GM19324 (cell line): ENCODE data around the gene MAML3.
"Not testable (repeated sequence)": the region's sequence is repeated elsewhere in the genome, so short reads cannot be mapped to it uniquely, and the experiment has no call there.

Experiments
- ATAC-seq: cut with Tn5 transposase; IDR thresholded peaks from one replicate; pipeline ENCODE4 v1.9.1; 2021; ENCODE audit warnings: mild to moderate bottlenecking, moderate library complexity; ENCODE audit not compliant: unreplicated experiment, low FRiP score

Gene MAML3

DNA sequence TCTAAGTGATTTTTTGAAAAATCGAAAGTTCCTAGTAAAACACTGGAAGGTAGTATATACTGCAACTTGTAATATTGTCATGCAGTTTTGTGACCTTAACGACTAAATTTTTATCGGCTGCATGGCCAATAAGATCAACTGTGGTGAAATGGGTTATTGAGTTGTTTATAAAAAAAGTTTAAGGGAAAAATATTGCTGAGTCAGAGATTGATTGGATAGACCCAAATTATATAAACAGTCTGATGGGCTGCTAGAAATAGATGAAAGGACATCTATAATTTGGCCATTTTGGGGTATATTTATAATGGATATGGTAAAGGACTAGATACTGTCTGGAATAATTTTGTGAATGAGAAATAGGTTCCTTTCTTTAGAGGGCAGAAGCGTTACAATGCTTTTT lies 432.2 kb downstream of the MAML3 start:
- ATAC-seq, result no peak

GRCh38 chr4:139720806-139721205 lies 433.2 kb downstream of the MAML3 start:
- ATAC-seq, result no peak

DNA sequence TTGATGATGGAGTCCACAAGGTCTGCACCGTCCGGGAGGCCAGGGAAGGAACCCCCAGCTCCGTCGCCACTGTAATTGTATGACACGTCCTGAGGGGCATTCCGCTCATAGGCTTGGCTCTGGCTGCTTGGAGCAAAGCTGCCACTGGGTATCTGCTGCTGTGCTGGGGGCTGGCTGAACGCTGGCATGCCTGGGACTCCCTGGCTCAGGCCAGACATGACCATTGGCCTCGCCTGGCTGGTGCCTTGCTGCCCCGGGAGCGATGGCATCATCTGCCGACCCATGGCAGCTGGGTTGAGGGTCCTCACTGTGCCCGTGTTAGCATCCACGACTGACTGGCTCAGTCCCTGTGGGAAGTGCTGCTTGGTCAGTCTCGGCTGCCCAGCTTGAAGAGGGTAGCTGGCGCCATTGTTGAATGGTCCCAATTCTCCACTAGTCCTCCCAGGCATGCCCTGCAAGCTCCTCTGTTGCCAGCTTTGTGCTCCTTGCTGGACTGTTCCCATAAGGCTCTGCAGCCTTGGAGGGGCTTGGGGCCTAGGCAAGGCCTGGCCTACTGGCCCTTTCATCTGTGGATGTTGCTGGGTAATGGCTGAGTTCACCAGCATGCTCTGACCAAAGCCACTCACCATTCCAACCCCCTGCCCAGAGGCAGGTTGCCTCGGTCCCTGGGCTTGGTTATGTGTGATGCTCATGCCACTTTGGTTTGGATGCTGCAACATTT lies 434.4 kb downstream of the MAML3 start:
- ATAC-seq, result no peak

DNA sequence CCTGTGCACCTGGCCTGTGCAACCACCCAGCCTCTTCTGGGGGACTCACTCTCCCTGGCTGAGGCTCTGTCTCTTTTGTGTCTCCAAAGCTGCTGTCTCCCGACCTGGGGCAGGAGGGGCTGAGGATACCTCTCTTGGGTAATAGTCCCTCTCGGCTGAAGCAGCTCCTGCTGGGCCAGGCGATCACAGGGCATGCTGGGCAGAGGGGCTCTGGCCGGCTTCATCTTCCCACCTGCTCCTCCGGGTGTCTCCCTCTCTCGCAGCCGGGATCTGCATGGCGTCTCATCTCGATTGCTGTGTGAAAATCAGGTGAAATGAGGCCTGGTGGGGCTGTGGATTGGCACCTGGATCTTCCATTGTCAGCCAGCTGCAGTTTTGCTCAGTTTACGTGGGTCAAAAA lies 435.2 kb downstream of the MAML3 start:
- no peak for ATAC-seq

DNA sequence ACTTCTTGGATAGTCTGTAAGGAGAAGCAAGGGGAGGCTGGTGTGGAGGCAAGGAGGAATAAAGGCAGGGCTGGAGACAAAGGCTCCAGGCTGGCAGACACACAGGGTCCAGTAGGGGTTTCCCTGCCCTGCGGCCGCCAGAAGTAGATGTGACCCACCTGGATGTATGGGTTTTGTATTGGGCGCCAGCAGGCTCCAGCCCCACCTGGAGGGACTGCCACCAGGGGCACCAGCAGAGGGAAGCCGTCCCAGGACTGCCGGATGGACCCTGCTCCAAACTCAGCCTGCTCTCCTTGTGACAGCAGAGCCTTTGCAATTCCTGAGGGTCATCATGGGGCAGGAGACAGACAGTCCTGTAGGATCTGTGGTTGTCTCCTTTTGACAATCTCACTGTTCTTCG lies 435.6 kb downstream of the MAML3 start:
- no peak for ATAC-seq

- no peak for ATAC-seq
Measured at GRCh38 chr4:139715746-139716391, 438.1 kb downstream of the MAML3 start.

- ATAC-seq, result no peak
Measured at GRCh38 chr4:139712882-139713281, 441.1 kb downstream of the MAML3 start.

DNA sequence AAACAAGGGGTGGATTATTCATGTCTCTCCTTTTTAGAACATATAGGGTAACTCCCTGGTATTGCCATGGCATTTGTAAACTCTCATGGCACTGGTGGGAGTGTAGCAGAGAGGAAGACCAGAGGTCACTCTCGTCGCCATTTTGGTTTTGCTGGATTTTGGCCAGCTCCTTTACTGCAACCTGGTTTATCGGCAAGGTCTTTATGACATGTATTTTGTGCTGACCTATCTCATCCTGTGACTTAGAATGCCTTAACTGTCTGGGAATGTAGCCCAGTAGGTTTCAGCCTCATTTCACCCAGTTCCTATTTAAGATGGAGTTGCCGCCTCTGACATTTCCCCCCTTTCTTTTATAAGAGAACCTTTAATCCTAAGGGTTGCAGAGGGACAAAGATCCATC lies 442.5 kb downstream of the MAML3 start:
- no peak for ATAC-seq

DNA sequence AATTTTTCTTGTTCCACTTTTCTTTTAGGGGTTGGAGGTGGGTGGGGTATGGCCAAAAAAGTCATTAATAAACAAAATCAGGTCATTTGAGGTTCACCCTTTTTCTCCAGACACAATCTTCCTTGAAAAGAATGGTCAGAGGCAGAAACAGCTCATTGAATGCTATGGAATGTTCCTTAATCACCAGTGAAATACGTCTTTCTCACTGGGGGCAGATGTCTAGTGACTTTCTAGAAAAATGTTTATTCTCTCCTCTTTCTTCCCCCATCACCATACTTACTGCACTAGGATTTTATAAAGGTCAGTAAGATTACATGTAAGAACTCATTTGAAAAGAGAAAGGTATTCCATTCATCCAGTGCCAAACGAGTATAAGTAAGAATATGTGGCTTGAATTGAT lies 443.9 kb downstream of the MAML3 start:
- ATAC-seq, result no peak

- ATAC-seq, result no peak
Measured at GRCh38 chr4:139709660-139710059, 444.3 kb downstream of the MAML3 start.

GRCh38 chr4:139704915-139705485 lies 449.0 kb downstream of the MAML3 start:
- no peak for ATAC-seq

DNA sequence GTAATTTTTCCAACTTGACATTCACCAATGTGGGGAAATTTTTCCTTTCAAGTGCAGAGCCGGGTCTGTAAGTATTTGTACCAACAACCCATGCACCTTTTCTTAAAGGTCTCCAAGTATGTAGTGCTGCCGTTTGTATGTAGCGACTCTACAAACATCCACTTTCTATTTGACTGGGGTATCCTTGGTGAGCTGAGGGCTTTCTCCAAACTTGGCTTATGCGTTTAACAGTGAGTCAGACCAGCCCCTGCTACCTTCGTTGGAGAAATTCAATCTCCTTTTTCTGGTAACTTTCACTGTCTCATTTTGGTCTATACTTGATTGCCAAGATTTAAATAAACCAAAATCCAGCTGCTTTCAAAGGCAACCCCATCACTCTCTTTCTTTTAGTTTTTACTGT lies 453.4 kb downstream of the MAML3 start:
- no peak for ATAC-seq

- not testable (repeated sequence) for ATAC-seq
Measured at GRCh38 chr4:139698167-139698925, 455.6 kb downstream of the MAML3 start.

- no peak for ATAC-seq
Measured at GRCh38 chr4:139696491-139696890, 457.5 kb downstream of the MAML3 start.

DNA sequence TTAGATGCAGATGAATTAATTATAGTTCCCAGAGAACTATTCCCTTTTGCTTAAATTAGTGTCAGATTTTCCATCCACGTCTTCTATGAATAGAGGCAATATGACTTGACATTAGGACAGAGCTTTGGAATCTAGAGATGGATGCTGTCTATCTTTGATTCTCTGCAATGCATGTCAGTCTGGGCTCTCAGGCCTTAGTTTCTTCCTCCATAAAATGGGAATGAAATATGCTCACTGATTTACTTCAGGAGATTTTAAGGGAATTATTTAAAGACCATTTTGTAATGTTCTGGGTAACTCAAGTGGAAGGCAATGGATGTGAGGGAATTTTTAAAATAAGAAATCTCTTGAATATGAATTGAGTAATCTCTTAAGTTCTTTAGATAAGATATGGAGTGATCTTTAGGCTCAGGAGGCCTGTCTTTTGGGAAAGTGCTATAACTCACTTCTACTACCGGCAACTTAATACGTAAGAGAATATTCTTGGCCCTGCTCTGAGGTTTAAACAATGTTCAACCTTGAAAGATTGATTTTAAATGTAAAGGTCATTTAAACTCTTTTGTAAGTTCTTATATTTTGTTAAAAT lies 459.4 kb downstream of the MAML3 start:
- ATAC-seq, result no peak

GRCh38 chr4:139692309-139693012 lies 461.5 kb downstream of the MAML3 start:
- ATAC-seq, result no peak

DNA sequence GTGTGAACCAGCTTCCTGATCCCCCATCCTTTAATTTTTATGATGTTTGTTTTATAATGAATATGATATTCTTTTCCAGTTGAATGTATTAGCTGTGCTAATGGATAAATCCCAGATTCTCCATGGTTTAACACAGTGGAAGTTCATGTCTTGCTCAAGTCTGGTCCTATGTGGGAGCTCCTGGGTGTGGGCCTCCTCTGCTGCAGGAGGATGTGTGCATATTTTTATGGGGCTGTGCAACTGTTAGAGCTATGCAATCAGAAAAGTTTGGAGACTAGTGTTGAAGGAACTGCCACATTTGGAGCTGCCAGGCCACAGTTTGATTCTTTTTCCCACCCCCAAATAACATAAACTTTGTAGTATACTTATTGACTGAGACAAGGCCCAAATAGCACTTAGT lies 463.6 kb downstream of the MAML3 start:
- no peak for ATAC-seq

- no peak for ATAC-seq
Measured at GRCh38 chr4:139689093-139689722, 464.8 kb downstream of the MAML3 start.

- ATAC-seq, result no peak
Measured at GRCh38 chr4:139686988-139687387, 467.0 kb downstream of the MAML3 start.

DNA sequence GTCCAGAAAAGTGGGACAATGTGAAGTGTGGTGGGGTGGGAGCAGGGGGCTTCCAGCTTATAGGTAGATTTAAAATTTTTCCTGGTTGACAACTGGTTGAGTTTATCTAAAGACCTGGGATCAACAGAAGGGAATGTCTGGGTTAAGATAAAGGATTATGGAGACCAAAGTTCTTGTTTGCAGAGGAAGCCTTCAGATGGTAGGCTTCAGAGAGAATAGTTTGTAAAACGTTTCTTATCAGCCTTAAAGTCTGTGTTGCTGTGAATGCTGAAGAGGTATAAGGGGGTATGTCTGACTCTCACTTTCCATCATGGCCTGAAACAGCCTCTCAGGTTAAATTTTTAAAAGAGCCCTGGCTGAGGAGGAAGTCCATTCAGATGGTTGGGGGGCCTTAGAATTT lies 467.9 kb downstream of the MAML3 start:
- no peak for ATAC-seq
